ENCODE data around the gene NSF.
"Not testable (repeated sequence)": the region's sequence is repeated elsewhere in the genome, so short reads cannot be mapped to it uniquely, and the experiment has no call there.

The NSF gene

DNA sequence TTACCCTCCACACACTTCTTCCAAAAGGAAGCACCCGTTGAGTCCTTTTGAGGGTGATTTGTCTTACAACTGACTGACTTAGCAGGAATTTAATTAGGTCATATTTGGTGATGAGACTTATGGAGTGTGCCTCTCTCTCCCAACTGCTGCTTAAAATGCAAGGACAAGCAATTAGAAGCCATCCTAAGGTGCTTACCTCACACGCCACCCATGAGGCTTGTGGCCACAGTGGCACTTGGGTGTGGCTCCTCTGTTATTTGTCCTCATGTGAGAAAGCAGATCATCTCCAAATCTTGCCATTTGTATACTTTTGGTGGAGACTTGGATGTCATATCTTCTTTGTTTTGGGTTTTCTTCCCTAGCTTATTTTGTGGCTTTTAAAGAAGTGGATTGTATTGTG is 166.4 kb downstream of the NSF start:
- no peak for DNase-seq (ENCODE audit: low spot score)

DNA sequence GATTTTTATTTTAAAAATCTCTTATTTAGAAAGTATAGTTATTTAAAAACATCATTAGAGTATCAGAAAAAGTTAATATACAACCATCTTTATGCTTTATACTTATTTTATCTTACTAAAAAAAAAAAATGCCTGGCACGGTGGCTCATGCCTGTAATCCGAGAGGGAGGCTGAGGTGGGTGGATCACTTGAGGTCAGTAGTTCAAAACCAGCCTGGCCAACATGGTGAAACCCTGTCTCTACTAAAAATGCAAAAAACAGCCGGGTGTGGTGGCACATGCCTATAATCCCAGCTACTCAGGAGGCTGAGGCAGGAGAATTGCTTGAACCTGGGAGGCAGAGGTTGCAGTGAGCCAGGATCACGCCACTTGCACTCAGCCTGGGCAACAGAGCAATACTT is 167.1 kb downstream of the NSF start:
- DNase-seq (ENCODE audit: low spot score) = not testable (repeated sequence)

DNA sequence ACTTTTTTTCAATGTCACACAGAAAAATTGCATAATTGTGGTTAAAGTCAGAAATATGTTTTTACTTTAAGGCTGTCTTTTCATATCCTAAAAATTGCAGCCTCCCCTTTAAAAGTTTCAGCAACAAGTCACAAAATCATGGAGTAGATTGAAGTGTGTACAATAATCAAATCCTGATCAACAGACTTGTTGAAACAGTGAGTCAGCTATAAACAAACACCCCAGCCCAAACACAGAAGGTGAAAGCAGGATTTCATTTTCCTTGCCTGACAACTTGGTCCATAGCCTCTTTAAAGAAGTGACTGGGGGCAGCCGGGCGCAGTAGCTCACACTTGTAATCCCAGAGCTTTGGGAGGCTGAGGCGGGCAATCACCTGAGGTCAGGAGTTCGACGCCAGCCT is 168.1 kb downstream of the NSF start:
- DNase-seq (ENCODE audit: low spot score) = no peak

DNA sequence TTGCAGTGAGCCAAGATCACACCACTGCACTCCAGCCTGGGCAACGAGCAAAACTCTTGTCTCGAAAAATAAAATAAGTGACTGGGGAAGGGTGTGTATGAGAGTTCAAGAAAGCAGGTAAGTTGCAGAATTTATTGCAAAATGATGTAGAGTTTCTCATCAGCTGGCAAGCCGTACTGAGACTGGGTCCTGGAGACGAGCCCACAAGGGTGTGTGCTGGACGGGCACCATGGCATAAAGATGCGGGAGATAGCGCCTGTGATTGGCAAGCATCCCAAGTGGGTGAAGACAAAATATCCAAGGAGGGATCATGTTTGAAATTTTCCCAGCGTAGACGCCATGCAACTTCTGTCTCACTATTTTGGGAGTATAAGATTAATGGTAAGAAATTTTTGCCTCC is 168.7 kb downstream of the NSF start:
- DNase-seq (ENCODE audit: low spot score) = no peak

DNA sequence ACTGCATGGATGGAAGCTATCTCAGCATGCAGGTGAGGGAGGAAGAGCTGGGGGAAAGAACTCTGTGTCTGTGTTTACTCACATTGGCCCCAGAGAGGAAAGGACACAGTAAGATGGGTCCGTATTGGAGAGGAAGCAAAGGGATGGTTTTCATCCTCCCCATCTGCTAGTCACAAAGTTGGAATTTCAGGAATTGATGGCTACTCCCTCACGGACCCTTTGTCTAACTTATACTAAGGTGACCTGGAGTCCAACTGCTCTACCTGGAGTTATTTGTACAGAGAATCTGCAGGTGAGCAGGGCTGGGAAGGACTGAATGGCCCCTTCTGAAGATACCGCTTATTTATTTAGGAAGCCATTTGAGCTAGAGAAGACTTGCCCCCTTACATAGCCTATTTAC is 172.9 kb downstream of the NSF start:
- DNase-seq (ENCODE audit: low spot score) = no peak

DNA sequence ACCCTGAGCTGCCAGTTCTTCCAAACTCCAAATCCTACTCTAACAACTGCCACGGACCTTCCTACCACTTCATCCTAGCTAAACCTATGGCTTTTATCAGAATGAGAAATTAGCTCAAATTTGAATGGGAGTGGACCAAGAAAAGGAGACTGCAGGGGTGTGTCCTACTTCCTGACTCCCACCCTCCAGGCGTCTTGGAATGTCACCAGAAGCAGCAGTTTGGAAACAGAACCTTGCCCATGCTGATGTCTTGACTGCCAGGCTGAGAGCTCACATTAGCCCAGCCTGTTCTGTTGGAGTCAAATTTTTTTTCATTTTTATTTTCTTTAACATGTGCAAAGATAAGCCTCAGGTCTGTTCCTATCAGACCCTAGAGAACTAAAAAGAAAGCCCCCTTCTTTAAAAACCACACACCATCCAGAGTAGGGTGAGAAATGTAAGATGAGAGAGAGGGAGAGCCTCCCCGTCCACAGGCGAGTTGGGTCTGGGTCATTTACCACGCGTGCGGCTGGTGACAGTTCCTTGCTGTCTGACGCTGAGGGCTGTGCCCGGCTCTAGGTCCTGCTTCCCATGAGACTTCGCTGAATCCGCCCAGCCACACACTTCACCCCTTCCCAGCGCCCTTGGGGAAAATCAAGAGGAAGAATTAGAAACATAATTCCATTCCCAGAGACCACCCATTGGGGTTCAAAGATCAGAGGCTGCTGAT is 173.7 kb downstream of the NSF start:
- no peak for DNase-seq (ENCODE audit: low spot score)

DNA sequence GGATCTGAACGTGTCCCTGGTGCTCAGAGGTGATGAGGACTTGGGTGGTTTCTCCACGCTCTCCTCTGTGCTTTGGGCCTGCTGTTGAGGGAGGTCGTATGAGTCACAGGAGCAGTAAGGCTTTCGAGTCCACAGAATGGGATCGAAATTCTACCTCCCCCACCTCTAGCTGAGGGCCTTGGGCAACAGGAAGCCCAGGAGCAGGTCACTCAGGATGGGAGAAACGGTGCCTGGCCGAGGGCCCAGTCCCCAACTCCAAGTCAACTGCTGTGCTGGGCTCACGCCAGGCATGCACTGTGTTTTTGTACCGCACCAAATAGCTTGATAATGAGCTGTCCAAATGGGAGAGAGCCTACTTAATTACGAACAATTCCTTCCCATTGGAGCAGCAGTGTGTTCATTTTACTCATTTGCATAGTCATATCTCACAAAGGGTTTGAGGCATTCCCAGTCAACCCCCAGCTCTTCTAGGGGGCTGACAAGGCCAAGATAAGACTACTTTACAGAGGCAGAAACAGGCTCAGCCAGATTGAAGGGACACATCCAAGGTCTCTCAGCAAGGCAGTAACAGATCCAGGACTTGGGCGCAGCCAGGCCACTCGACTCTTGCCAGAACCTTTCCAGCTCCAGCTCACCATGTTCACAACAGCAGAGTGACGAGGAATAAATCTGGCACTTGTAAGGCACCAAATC is 174.4 kb downstream of the NSF start:
- no peak for DNase-seq (ENCODE audit: low spot score)

DNA sequence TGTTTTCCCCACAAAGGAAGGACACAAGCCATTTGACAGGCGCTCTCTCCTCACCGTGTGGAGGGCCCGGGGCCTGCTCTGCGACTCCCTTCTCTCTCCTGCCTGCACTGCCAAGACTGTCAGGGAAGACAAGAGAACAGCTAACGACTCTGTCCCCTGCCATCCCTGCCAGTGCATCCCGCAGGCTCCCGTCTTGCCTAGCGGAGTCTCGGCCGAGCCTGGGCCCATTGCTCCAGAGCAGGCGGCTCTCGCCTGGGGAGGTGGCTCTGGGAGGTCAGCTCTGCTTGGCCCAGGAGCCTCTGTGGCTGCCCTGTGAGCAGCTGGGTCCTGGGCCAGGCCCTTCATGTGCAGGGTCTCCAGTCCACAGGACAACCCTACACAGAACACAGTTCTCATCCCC is 175.0 kb downstream of the NSF start:
- DNase-seq (ENCODE audit: low spot score) = no peak

DNA sequence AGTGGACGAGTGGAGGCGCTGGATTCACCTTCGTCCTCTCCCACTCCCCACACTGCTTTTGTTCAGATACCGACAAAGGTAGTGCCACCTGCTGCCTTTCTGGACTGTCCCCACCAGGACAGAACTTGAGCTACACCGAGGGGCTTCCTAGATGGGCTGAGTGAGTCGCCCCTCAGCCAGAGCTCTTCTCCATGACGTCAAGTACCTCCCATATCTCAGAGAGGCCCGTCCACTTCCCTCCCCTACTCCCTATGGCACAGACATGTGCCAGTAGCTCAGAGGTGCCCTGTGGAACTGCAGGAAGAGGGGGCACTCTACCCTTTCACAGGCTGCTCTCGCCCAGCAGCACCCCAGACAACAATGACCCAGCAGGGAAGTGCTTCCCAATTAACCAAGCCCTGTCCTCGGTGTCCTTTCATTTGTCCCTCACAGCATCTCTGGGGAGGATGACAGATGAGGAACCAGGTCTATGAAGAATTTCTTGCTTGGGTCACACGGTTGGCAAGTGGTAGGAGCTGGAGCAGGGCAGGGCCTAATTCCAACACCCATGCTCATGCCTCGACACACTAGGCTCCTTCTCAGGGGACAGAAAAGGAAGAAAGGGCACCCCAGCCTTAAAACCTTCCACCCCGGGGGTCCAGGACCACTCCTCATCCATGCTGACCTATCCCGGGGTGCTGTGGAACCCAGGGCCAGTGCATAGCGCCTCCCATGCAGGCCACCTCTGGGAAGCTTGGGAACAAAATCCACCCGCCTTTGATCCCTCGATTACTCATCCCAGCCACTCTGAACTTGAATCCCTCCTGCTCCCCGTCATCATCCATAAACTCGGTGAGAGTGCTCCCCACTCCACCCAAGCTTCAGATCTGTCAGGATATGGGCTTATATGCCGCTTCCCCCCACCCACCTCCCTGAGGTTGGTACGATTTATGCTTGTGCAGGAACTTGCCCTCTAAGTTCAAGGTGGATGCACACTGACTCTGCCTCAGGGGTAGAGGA is 176.3 kb downstream of the NSF start:
- no peak for DNase-seq (ENCODE audit: low spot score)

DNA sequence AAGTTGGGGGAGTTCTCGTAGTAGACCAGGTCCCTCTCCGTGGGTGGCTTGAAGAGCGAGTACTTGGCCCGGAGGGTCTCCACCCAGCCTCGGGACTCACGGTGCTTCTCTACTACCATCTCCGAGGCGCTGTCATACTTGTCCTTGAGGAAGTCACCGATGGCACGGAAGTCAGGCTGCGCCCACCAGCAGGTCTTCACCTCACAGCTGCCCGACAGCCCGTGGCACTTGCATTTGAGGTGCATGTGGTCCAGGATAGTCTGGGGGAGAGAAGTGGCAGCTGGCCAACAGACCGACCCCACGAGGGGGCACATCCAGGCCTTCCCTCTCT is 178.0 kb downstream of the NSF start:
- DNase-seq (ENCODE audit: low spot score) = no peak

DNA sequence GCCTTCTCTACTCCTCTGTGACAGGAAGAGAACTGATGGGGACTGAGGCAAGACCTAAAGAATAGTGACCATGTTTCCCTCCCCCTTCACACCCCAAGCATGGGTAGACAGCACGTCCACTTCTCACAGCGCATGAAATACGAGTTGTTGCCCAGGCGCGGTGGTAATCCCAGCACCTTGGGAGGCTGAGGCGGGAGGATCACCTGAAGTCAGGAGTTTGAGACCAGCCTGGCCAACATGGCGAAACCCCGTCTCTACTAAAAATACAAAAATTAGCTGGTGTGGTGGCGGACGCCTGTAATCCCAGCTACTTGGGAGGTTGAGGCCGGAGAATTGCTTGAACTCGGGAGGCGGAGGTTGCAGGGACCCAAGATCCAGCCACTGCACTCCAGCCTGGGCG is 178.4 kb downstream of the NSF start:
- DNase-seq (ENCODE audit: low spot score) = not testable (repeated sequence)

DNA sequence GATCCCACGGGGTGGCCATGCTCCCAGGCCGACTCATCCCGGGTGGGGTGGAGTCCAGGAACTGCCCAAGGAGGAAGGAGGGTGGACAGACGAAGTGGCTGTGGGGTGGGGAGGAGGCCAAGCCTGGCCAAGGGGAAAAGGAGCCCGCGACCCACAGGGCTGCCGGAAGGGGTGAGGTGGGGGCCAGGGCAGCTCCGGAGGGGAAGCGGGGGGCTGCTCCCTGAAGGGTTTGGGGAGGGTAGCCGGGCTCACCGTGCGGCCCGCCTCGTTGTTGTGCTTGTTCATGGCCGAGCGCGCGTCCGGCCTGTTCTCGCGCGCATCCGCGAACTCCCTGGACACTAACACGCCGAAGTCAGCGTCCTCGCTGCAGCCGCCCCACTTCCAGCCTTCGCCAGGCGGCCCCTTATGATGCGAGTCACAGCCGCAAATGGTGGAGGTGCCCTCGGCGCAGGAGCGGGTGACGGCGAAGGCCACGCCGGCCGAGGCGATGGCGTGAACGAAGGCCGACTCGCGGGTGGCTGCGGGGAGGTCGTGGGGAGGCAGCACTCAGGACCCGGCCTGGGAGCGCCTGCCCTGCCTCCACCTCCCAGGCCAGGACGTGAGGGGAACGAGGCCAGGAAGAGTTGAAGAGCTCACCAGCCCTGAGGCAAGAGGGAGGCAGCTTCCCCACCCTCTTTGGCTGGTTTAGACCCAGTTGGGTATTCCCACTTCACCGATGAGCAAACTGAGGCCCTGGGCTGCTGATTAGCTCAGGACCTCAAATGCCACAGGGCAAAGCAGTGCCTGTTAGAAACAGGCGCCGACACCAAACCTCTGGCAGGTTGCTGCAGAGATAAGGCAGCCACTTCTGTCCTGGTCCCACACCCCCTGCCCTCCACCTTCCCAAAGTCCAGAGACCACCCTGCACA is 179.3 kb downstream of the NSF start:
- no peak for DNase-seq (ENCODE audit: low spot score)

DNA sequence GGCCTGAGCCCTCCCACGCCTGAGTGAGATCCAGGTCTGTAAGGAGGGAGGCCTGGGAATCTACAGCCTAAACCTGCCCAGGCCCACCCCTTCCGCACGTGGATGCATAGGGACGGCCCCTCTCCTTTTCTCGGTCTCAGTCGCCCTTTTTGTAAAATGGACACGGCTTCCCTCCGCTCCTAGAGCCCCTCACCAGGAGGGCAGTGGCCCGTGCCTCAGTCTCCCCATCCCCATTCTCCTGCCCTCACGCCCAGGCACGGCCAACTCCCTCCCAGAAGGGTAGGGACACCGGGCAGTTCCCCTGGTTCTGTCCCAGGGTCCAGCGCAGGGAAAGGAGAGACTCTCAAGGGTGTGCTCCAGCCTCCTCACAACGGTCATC is 180.0 kb downstream of the NSF start:
- DNase-seq (ENCODE audit: low spot score) = no peak

DNA sequence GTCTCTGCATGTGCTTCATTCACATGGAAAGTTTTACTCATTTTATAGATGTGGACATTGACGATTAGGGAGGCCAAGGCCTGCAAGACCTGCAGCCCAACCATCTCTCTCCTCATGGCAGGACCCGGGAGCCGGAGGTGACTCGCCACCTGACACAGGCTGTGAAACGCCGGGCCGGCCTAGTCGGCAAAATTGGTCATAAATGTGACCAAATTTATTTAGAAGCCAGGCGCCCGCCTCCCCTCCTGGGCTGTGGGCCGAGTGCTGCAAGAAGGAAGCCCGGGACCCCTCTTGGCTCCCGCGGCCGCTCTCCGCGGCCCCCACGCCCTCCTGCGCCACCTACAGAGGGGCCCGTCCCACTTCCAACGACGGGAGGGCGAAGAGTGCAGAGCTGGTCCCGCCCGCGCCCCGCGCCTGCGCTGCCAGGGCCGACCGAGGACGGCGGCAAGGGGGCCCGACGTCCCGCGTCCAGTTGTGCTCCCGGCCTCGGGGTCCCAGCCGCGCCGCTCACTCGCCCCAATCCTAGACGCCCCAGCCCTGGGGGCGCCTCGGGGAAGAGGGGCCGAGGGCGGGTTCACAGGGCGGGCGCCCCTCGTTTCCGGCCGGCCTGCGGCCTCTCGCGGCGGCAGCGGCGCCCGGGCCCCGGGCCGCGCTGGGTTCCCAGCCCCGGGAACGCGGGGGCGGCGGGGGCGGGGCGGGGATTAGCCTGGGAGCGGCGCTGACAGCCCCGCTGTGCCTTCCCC is 180.5 kb downstream of the NSF start:
- DNase-seq (ENCODE audit: low spot score) = no peak

DNA sequence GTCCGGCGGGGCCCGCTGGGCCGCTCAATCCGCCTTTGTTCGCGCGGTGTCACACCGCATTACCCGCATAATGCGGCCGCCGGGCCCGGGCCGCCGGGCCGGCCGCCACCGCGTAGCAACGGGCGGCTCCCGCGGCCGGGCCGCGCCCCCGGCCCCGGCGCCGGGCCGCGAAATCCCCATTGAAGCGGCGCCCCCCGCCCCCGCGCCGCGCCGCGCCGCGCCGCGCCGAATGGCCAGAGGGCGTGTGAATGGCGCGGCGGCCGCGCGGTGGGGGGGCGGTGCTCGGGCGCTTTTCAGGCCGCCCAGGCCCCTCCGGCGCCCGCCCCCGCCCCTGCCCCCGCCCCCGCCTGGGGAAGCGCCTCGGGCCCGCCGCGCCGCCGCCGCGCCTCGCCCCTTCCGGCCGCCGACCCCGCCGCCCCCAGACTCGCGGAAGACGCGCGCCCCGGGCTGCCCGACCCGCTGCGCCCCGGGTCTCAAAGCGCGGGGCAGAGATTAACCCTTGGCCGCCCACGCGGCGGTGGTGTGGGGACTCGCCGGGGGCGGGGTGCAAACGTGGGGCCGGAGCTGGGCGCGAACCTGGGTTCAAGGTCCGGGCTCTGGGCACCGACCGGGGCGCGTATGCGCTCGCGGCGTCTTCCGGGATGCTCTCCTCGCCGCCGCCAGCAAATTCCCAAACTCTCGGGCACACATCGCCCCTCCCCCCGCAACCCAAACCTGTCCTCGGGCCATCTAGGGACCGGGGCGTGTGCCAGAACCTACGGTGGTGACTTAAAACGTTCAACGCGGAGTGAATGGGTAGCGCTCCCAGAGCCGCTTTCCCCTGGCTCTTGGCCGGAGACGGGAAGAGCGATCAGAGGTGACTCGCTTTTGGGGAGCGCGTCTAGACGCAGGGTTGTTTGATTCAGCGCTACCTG is 181.3 kb downstream of the NSF start:
- DNase-seq (ENCODE audit: low spot score) = no peak

DNA sequence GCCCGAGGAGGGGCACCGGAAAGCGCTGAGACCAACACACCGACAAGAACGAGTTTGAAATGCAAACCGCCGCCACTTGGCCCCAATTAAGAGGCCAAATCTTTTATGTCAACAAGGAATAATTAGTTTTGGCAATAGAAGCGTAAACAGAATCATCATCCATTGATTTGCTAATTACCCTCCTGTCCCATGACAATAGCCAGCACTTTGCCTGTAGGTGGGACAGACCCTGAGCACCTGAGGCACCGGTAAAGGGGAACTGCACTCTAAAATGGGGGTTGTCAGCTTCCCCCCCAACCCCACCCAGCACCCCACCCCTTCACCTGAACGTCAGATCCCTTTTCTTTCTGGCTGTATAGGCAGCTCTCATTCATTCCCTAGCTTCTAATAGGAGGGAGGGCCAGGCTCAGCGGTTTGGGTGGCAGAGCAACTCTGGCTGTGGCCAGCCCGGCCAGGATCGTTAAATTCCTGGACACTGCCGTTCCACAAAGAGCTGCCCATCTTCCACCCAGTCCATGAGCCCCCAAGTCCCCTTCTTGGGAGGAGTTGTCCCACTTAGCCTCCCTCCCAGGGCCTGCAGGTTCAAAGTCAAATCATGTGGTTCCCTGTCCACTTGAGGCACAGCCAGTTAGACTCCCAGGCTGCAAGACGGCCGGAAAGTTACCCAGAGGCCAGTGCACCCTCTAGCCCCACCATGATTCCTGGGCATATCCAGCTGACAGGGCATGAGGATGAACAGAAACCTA is 182.2 kb downstream of the NSF start:
- no peak for DNase-seq (ENCODE audit: low spot score)

DNA sequence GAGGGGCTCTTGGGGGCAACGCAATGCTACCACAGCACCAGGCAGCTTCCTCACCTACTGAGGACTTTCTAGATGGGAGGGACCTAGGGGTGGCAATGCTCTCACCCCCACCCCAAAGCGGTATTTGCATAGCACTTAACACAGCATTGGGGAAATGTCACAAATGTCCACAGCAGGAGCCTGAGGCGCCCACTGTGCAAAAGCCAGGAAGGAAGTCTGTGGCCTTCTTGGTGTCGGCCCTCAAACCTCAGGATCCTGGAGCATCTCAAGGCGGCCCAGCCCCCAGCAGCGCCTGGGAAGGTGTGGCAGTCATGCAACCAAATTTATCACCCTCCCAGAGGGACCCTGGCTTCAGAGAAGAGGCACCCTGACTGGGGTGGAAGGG is 182.7 kb downstream of the NSF start:
- no peak for DNase-seq (ENCODE audit: low spot score)

DNA sequence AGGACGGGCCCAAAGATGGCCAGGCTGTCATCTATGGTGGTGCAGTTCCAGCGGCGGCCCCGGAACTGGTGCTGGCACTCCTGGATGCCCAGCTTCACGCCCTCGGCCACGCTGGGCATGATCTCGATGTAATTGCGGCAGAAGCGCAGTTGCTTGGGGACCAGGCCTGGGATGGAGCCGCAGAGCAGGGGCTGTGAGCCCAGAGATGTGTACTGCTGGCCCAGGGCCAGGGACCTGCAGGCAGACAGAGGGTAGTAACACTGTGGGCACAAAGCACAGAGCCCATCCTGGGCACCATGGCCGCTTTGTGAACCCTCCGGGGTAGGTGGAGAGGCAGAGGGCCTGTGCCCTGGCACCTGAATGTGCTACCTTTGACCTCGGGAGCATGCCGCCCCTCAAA is 183.2 kb downstream of the NSF start:
- DNase-seq (ENCODE audit: low spot score) = no peak

DNA sequence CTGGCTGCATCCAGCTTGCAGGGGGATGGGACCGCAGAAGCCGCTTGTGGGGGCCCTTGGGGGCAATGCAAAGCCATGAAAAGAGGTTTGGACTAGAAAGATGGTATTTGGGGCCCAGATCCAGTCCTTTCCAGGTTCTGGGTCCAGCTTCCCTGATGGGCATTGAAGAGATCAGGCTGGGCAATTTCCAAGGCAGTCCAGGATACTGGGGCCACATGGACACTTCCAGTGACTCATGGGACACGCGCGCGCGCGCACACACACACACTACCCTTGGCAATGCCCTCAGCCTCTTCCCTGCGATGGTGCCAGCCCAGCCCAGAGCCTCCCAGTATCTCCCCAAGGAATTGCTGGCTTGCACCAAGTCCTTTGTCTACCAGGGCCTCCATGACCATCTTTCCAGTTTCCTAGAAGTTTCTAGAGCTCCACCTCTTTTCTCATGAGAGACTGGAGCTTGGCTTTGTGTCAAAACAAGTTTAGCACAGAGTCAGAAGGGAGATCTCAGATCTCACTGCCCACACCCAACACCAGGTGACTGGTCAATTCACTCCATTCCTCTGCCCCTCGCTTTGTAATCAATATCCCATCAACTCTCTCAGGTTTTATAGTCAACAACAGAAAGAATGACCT is 183.8 kb downstream of the NSF start:
- DNase-seq (ENCODE audit: low spot score) = no peak
